ENCODE data around the gene OGFOD1. TPM values are rescaled to one million over a fixed set of nuclear protein-coding genes. Genes with fewer than 3 reads are reported as not detected.
A peak's percentile ranks its signal among the peaks of the same experiment; 100 is the strongest.

OGFOD1 gene
- total and polyA plus RNA-seq, 2 donors = 18.8 to 26.0 TPM

GRCh38 chr16:56519459-56520250 lies 68.3 kb downstream of the OGFOD1 start, which contains the start of gene BBS2:
BBS2 (minus strand) TSS chr16:56520024; CDS start chr16:56519862, 162 bp downstream.
- peak within 1 kb of the TSS; percentile 93 to 94 for H3K4me3 ChIP-seq (ENCODE audit: low read length in 2 of 2)
- H3K27ac ChIP-seq (ENCODE audit: low read depth in 1 of 2, low read length in 1 of 2) = peak within 1 kb of the TSS; percentile 63 to 72
- no peaks in the 10 kb centered on the region for H3K36me3 ChIP-seq (ENCODE audit: control insufficient read depth in 2 of 2, insufficient read depth in 2 of 2, low read length in 1 of 2)
- H3K27me3 ChIP-seq (ENCODE audit: control insufficient read depth in 2 of 2, insufficient read depth in 1 of 2, low read length in 1 of 2) = no peaks in the 10 kb centered on the region
- WGBS = under 1% methylated on average over 65 of the region's 65 CpGs
- peaks cover 8 to 9% of the 10 kb centered on the region in 2 donors for H3K4me1 ChIP-seq (ENCODE audit: control insufficient read depth in 2 of 2, insufficient read depth in 2 of 2, low read length in 2 of 2)
- DNase-seq (ENCODE audit: low read depth in 6 of 9, low spot score in 9 of 9) = peak; percentile 70 to 93 (median 81)
- no peaks in the 10 kb centered on the region for H3K9me3 ChIP-seq (ENCODE audit: control insufficient read depth in 2 of 2, insufficient read depth in 1 of 2, low read length in 1 of 2)

- 43% methylated on average over 4 of the region's 4 CpGs for WGBS
- DNase-seq (ENCODE audit: low read depth in 6 of 9, low spot score in 9 of 9) = peak in 1 of 9 donors; percentile 15
- H3K27ac ChIP-seq (ENCODE audit: low read depth in 1 of 2, low read length in 1 of 2) = peak overlapping the region; percentile 63 to 71
These were observed 68.9 kb downstream of the OGFOD1 start for GRCh38 chr16:56520251-56520577.

GRCh38 chr16:56525236-56525635 lies 73.9 kb downstream of the OGFOD1 start:
- Histone ChIP-seq H3K9me3 (ENCODE audit: control insufficient read depth in 2 of 2, insufficient read depth in 1 of 2, low read length in 1 of 2) (no peaks in the 10 kb centered on the region), H3K36me3 (ENCODE audit: control insufficient read depth in 2 of 2, insufficient read depth in 2 of 2, low read length in 1 of 2) (no peaks in the 10 kb centered on the region), H3K4me1 (ENCODE audit: control insufficient read depth in 2 of 2, insufficient read depth in 2 of 2, low read length in 2 of 2) (peaks cover under 1 to 2% of the 10 kb centered on the region in 2 donors), H3K27me3 (ENCODE audit: control insufficient read depth in 2 of 2, insufficient read depth in 1 of 2, low read length in 1 of 2) (peaks cover 0 to 12% of the 10 kb centered on the region in 2 donors), H3K27ac (ENCODE audit: low read depth in 1 of 2, low read length in 1 of 2) (no peak overlapping the region), H3K4me3 (ENCODE audit: low read length in 2 of 2) (no peak overlapping the region)
- 94% methylated on average over 9 of the region's 9 CpGs for WGBS
- DNase-seq (ENCODE audit: low read depth in 6 of 9, low spot score in 9 of 9) = no peak

More at GRCh38 chr16:56520251-56520577, 68.9 kb downstream of the OGFOD1 start:
- Histone ChIP-seq H3K27me3 (ENCODE audit: control insufficient read depth in 2 of 2, insufficient read depth in 1 of 2, low read length in 1 of 2) (no peaks in the 10 kb centered on the region), H3K9me3 (ENCODE audit: control insufficient read depth in 2 of 2, insufficient read depth in 1 of 2, low read length in 1 of 2) (no peaks in the 10 kb centered on the region), H3K36me3 (ENCODE audit: control insufficient read depth in 2 of 2, insufficient read depth in 2 of 2, low read length in 1 of 2) (no peaks in the 10 kb centered on the region), H3K4me3 (ENCODE audit: low read length in 2 of 2) (peak overlapping the region; percentile 93 to 94), H3K4me1 (ENCODE audit: control insufficient read depth in 2 of 2, insufficient read depth in 2 of 2, low read length in 2 of 2) (peaks cover 8 to 9% of the 10 kb centered on the region in 2 donors)

Other genes with a start within 250 kb of the OGFOD1 start
- 34.6 TPM for gene AMFR, start 26.0 kb upstream of the OGFOD1 start, total RNA-seq
- 52.4 TPM for gene AMFR, start 26.0 kb upstream of the OGFOD1 start, polyA plus RNA-seq
- 79.7 TPM for gene NUDT21, start 222 bp upstream of the OGFOD1 start, total RNA-seq
- 40.3 TPM for gene NUDT21, start 222 bp upstream of the OGFOD1 start, polyA plus RNA-seq
- gene BBS2, start 68.5 kb downstream of the OGFOD1 start, total RNA-seq = 36.2 TPM
- 49.2 TPM for gene BBS2, start 68.5 kb downstream of the OGFOD1 start, polyA plus RNA-seq
- gene MT4, start 113.5 kb downstream of the OGFOD1 start, total RNA-seq = 7.5 TPM
- gene MT4, start 113.5 kb downstream of the OGFOD1 start, polyA plus RNA-seq = 38.1 TPM
- gene MT3, start 138.0 kb downstream of the OGFOD1 start, total RNA-seq = 2.5 TPM
- gene MT3, start 138.0 kb downstream of the OGFOD1 start, polyA plus RNA-seq = 13.1 TPM
- 7.8 TPM for gene MT2A, start 157.0 kb downstream of the OGFOD1 start, total RNA-seq
- gene MT2A, start 157.0 kb downstream of the OGFOD1 start, polyA plus RNA-seq = 2,040 TPM
- 2.1 TPM for gene MT1E, start 174.2 kb downstream of the OGFOD1 start, total RNA-seq
- 126 TPM for gene MT1E, start 174.2 kb downstream of the OGFOD1 start, polyA plus RNA-seq
- gene MT1M, start 181.1 kb downstream of the OGFOD1 start, total RNA-seq = 0.28 TPM
- gene MT1M, start 181.1 kb downstream of the OGFOD1 start, polyA plus RNA-seq = 97.7 TPM
- gene MT1A, start 187.1 kb downstream of the OGFOD1 start, total RNA-seq = 1.2 TPM
- gene MT1A, start 187.1 kb downstream of the OGFOD1 start, polyA plus RNA-seq = 285 TPM
- gene MT1B, start 200.3 kb downstream of the OGFOD1 start, total RNA-seq = not detected
- gene MT1B, start 200.3 kb downstream of the OGFOD1 start, polyA plus RNA-seq = 4.7 TPM
- gene MT1F, start 206.4 kb downstream of the OGFOD1 start, total RNA-seq = 1.5 TPM
- gene MT1F, start 206.4 kb downstream of the OGFOD1 start, polyA plus RNA-seq = 24.6 TPM
- 0.90 TPM for gene MT1G, start 216.5 kb downstream of the OGFOD1 start, total RNA-seq
- gene MT1G, start 216.5 kb downstream of the OGFOD1 start, polyA plus RNA-seq = 353 TPM
- 0.85 TPM for gene MT1H, start 218.3 kb downstream of the OGFOD1 start, total RNA-seq
- 50.7 TPM for gene MT1H, start 218.3 kb downstream of the OGFOD1 start, polyA plus RNA-seq
- 21.2 TPM for gene MT1X, start 230.9 kb downstream of the OGFOD1 start, total RNA-seq
- 3,725 TPM for gene MT1X, start 230.9 kb downstream of the OGFOD1 start, polyA plus RNA-seq